GM19397 (cell line): ENCODE results near the gene THSD4.

Experiments
- ATAC-seq: cut with Tn5 transposase; IDR thresholded peaks from one replicate; pipeline ENCODE4 v1.9.1; 2021; ENCODE audit warnings: mild to moderate bottlenecking, moderate library complexity; ENCODE audit not compliant: unreplicated experiment

Gene THSD4

GRCh38 chr15:71729319-71729718 lies 614.0 kb downstream of the THSD4 start:
- ATAC-seq: no peak

GRCh38 chr15:71730277-71731144 lies 615.2 kb downstream of the THSD4 start:
- ATAC-seq: no peak

GRCh38 chr15:71732636-71733035 lies 617.4 kb downstream of the THSD4 start:
- ATAC-seq: no peak

- no peak for ATAC-seq
Measured at GRCh38 chr15:71733122-71733521, 617.9 kb downstream of the THSD4 start.

- ATAC-seq: no peak
Measured at GRCh38 chr15:71734709-71735384, 619.6 kb downstream of the THSD4 start.

GRCh38 chr15:71735385-71735757 lies 620.1 kb downstream of the THSD4 start:
- ATAC-seq: no peak

GRCh38 chr15:71736286-71736947 lies 621.1 kb downstream of the THSD4 start:
- no peak for ATAC-seq

GRCh38 chr15:71737761-71738160 lies 622.5 kb downstream of the THSD4 start:
- ATAC-seq: no peak

GRCh38 chr15:71739355-71739754 lies 624.1 kb downstream of the THSD4 start:
- ATAC-seq: no peak

GRCh38 chr15:71742964-71743363 lies 627.7 kb downstream of the THSD4 start:
- ATAC-seq: no peak

GRCh38 chr15:71743861-71744382 lies 628.7 kb downstream of the THSD4 start:
- no peak for ATAC-seq

GRCh38 chr15:71746719-71747118 lies 631.4 kb downstream of the THSD4 start:
- no peak for ATAC-seq

- ATAC-seq: no peak
Measured at GRCh38 chr15:71747128-71748083, 632.1 kb downstream of the THSD4 start.

GRCh38 chr15:71748293-71748718 lies 633.0 kb downstream of the THSD4 start:
- ATAC-seq: no peak

GRCh38 chr15:71749500-71749899 lies 634.2 kb downstream of the THSD4 start:
- ATAC-seq: no peak

GRCh38 chr15:71752128-71752527 lies 636.9 kb downstream of the THSD4 start:
- no peak for ATAC-seq

- ATAC-seq: no peak
Measured at GRCh38 chr15:71752604-71753289, 637.5 kb downstream of the THSD4 start.

- ATAC-seq: no peak
Measured at GRCh38 chr15:71753346-71753745, 638.1 kb downstream of the THSD4 start.

GRCh38 chr15:71754660-71755059 lies 639.4 kb downstream of the THSD4 start:
- no peak for ATAC-seq
